DND-41 (cell line): ENCODE results near the gene ANKS1A.

Experiments used
- ATAC-seq: fragments of 200-7000 bp; cut with Tn5 transposase; 3 replicates; pipeline ENCODE4 v1.9.1; 2021; ENCODE audit warnings: low read depth; ENCODE audit not compliant: insufficient read depth
- DNase-seq: peaks from one replicate; pipeline ENCODE4 v3.0.0-alpha.2; 2020
- H2AFZ ChIP-seq: 2 replicates; pipeline ENCODE4 v1.6.0; 2012; ENCODE audit warnings: low read depth, low read length
- H3K27ac ChIP-seq: 2 replicates; pipeline ENCODE4 v1.5.1; 2012; ENCODE audit warnings: low read length, inconsistent platforms
- H3K27me3 ChIP-seq: fragments of 200-600 bp; sonication (generic); 2 replicates; pipeline ENCODE4 v1.6.0; 2012; ENCODE audit warnings: low read length, mild to moderate bottlenecking, inconsistent platforms; ENCODE audit not compliant: insufficient read depth, poor library complexity
- H3K36me3 ChIP-seq: 2 replicates; pipeline ENCODE4 v1.5.1; 2012; ENCODE audit warnings: low read length, inconsistent platforms; ENCODE audit not compliant: insufficient read depth
- H3K4me1 ChIP-seq: 2 replicates; pipeline ENCODE4 v1.5.1; 2012; ENCODE audit warnings: mild to moderate bottlenecking, low read length; ENCODE audit not compliant: insufficient read depth
- H3K4me2 ChIP-seq: 2 replicates; pipeline ENCODE4 v1.6.0; 2012; ENCODE audit warnings: mild to moderate bottlenecking, moderate library complexity, low read length, inconsistent platforms; ENCODE audit not compliant: insufficient read depth
- H3K4me3 ChIP-seq, 2 experiments: fragments of 200-600 bp in 1 of 2; shearing (Covaris generic) in 1 of 2; 2 replicates each; pipeline ENCODE4 v1.5.1; 2012 to 2016; ENCODE audit warnings: inconsistent platforms in 2 of 2, low read length in 2 of 2, mild to moderate bottlenecking in 2 of 2, low read depth in 1 of 2, moderate library complexity in 1 of 2
- H3K79me2 ChIP-seq: 2 replicates; pipeline ENCODE4 v1.6.0; 2012; ENCODE audit warnings: low read length, inconsistent platforms; ENCODE audit not compliant: insufficient read depth
- H3K9ac ChIP-seq: 2 replicates; pipeline ENCODE4 v1.6.0; 2012; ENCODE audit warnings: low read depth, mild to moderate bottlenecking, inconsistent platforms, low read length, moderate library complexity
- H3K9me3 ChIP-seq: 2 replicates; pipeline ENCODE4 v1.5.1; 2012; ENCODE audit warnings: low read length, moderate library complexity, mild to moderate bottlenecking, inconsistent platforms; ENCODE audit not compliant: insufficient read depth, severe bottlenecking
- H4K20me1 ChIP-seq: 2 replicates; pipeline ENCODE4 v1.6.0; 2012; ENCODE audit warnings: low read length; ENCODE audit not compliant: insufficient read depth
- CTCF ChIP-seq: IDR thresholded peaks from 2 replicates; pipeline ENCODE4 v1.5.1; 2012; ENCODE audit warnings: borderline replicate concordance, low read length, moderate library complexity, mild to moderate bottlenecking; ENCODE audit not compliant: poor library complexity, severe bottlenecking; ENCODE audit errors: extremely low read depth
- EZH2 ChIP-seq: IDR thresholded peaks from 3 replicates; pipeline ENCODE4 v1.6.1; 2012; ENCODE audit warnings: borderline replicate concordance, low read depth, mild to moderate bottlenecking, moderate library complexity, low read length, inconsistent platforms; ENCODE audit not compliant: severe bottlenecking

ANKS1A gene

GRCh38 chr6:34922177-34922663 is 33.2 kb downstream of the ANKS1A start:
- H2AFZ ChIP-seq: no peak overlapping the region
- TF ChIP-seq CTCF: no peak
- TF ChIP-seq EZH2: no peak
- no peaks in the 10 kb centered on the region for H3K9me3 ChIP-seq
- DNase-seq (no peak), ATAC-seq (no peak)
- no peak overlapping the region for H3K27ac ChIP-seq
- no peak overlapping the region for H3K4me2 ChIP-seq
- peaks cover 16% of the 10 kb centered on the region; the same call in 1 of the 2 replicates for H4K20me1 ChIP-seq
- no peak overlapping the region for H3K4me3 ChIP-seq
- no peaks in the 10 kb centered on the region for H3K27me3 ChIP-seq
- H3K4me1 ChIP-seq: no peaks in the 10 kb centered on the region
- H3K9ac ChIP-seq: no peak overlapping the region
- no peaks in the 10 kb centered on the region for H3K79me2 ChIP-seq
- no peaks in the 10 kb centered on the region for H3K36me3 ChIP-seq

GRCh38 chr6:34924831-34925625 is 36.0 kb downstream of the ANKS1A start:
- DNase-seq (no peak), ATAC-seq (no peak)
- Histone ChIP-seq H2AFZ (no peak overlapping the region), H3K4me2 (no peak overlapping the region), H3K27ac (no peak overlapping the region), H3K9me3 (no peaks in the 10 kb centered on the region), H4K20me1 (peaks cover 21% of the 10 kb centered on the region; the same call in 1 of the 2 replicates), H3K36me3 (no peaks in the 10 kb centered on the region), H3K9ac (no peak overlapping the region), H3K4me3 (no peak overlapping the region), H3K79me2 (no peaks in the 10 kb centered on the region), H3K27me3 (no peaks in the 10 kb centered on the region), H3K4me1 (no peaks in the 10 kb centered on the region)
- TF ChIP-seq EZH2 (no peak), CTCF (no peak)

GRCh38 chr6:34926655-34927054 is 37.6 kb downstream of the ANKS1A start:
- DNase-seq (no peak), ATAC-seq (no peak)
- Histone ChIP-seq H3K9me3 (no peaks in the 10 kb centered on the region), H3K79me2 (no peaks in the 10 kb centered on the region; the same call in 1 of the 2 replicates), H3K4me3 (no peak overlapping the region), H2AFZ (no peak overlapping the region), H3K27ac (no peak overlapping the region), H4K20me1 (peaks cover 25% of the 10 kb centered on the region; the same call in 1 of the 2 replicates), H3K36me3 (no peaks in the 10 kb centered on the region), H3K9ac (no peak overlapping the region), H3K27me3 (no peaks in the 10 kb centered on the region), H3K4me1 (no peaks in the 10 kb centered on the region), H3K4me2 (no peak overlapping the region)
- TF ChIP-seq CTCF (no peak), EZH2 (no peak)
